CD4-positive, alpha-beta T cell treated with Interferon gamma for 1 hour (primary cell): ENCODE results near the gene ADAMTS10.
"Not testable (repeated sequence)": the region's sequence is repeated elsewhere in the genome, so short reads cannot be mapped to it uniquely, and the experiment has no call there.

Experiments
- DNase-seq: peaks from one replicate; pipeline ENCODE4 v3.0.0-alpha.2; 2020

The ADAMTS10 gene

GRCh38 chr19:8622886-8623285 is 12.4 kb upstream of the ADAMTS10 start:
- not testable (repeated sequence) for DNase-seq

GRCh38 chr19:8618751-8619150 is 8.2 kb upstream of the ADAMTS10 start:
- no peak for DNase-seq

GRCh38 chr19:8617984-8618383 is 7.5 kb upstream of the ADAMTS10 start:
- DNase-seq = no peak

- DNase-seq = not testable (repeated sequence)
Observed at GRCh38 chr19:8617325-8617724, 6.8 kb upstream of the ADAMTS10 start.

- DNase-seq = no peak
Observed at GRCh38 chr19:8616861-8617260, 6.3 kb upstream of the ADAMTS10 start.

GRCh38 chr19:8615813-8616596 is 5.5 kb upstream of the ADAMTS10 start:
- DNase-seq = peak; percentile 58

GRCh38 chr19:8615024-8615423 is 4.5 kb upstream of the ADAMTS10 start:
- no peak for DNase-seq

- no peak for DNase-seq
Observed at GRCh38 chr19:8614455-8614854, 3.9 kb upstream of the ADAMTS10 start.

GRCh38 chr19:8612807-8613171 is 2.3 kb upstream of the ADAMTS10 start:
- DNase-seq = no peak

- no peak for DNase-seq
Observed at GRCh38 chr19:8611877-8612806, 1.6 kb upstream of the ADAMTS10 start.

- no peak for DNase-seq
Observed at GRCh38 chr19:8611391-8611876, 919 bp upstream of the ADAMTS10 start.

GRCh38 chr19:8610936-8611300 is 403 bp upstream of the ADAMTS10 start:
- DNase-seq = no peak

- DNase-seq = peak; percentile 31
Observed at GRCh38 chr19:8609279-8610040, 1.1 kb downstream of the ADAMTS10 start.

- DNase-seq = no peak
Observed at GRCh38 chr19:8608941-8609278, 1.6 kb downstream of the ADAMTS10 start.

GRCh38 chr19:8607386-8607785 is 3.1 kb downstream of the ADAMTS10 start:
- no peak for DNase-seq

- DNase-seq = no peak
Observed at GRCh38 chr19:8605514-8605913, 5.0 kb downstream of the ADAMTS10 start.

GRCh38 chr19:8601796-8602195 is 8.7 kb downstream of the ADAMTS10 start:
- no peak for DNase-seq

- DNase-seq = no peak
Observed at GRCh38 chr19:8600816-8601215, 9.7 kb downstream of the ADAMTS10 start.

- DNase-seq = no peak
Observed at GRCh38 chr19:8600064-8600463, 10.5 kb downstream of the ADAMTS10 start.

GRCh38 chr19:8596168-8596567 is 14.3 kb downstream of the ADAMTS10 start:
- no peak for DNase-seq

GRCh38 chr19:8595651-8596050 is 14.9 kb downstream of the ADAMTS10 start:
- DNase-seq = no peak

GRCh38 chr19:8593931-8594330 is 16.6 kb downstream of the ADAMTS10 start:
- DNase-seq = no peak
